HepG2 (cell line): Measurements from ENCODE around the gene RESP18. TPM values are rescaled to one million over a fixed set of nuclear protein-coding genes. Genes with fewer than 3 reads are reported as not detected.

Experiments used
- CEBPG ChIP-seq: IDR thresholded peaks from 2 replicates; pipeline ENCODE4 v1.6.1; 2016
- CHD4 ChIP-seq: fragments of 200-600 bp; sonication (generic); IDR thresholded peaks from 2 replicates; pipeline ENCODE4 v1.7.0; 2017; ENCODE audit warnings: mild to moderate bottlenecking, low read length, borderline replicate concordance
- GABPA ChIP-seq, 2 experiments: IDR thresholded peaks; 2 replicates each; pipeline ENCODE4 v1.6.1; 2011 to 2016; ENCODE audit warnings: low read depth in 2 of 2, low read length in 1 of 2, missing biosample characterization in 1 of 2, missing genetic modification characterization in 1 of 2
- HIVEP1 ChIP-seq: sonication (generic); formaldehyde crosslinking; IDR thresholded peaks from 2 replicates; pipeline ENCODE4 v1.4.0; 2020; ENCODE audit warnings: mild to moderate bottlenecking, missing genetic modification reagents
- KDM4B ChIP-seq: sonication (generic); formaldehyde crosslinking; IDR thresholded peaks from 2 replicates; pipeline ENCODE4 v1.4.0; 2020; ENCODE audit warnings: missing genetic modification reagents
- MED13 ChIP-seq: sonication (generic); formaldehyde crosslinking; IDR thresholded peaks from 2 replicates; pipeline ENCODE4 v1.5.0; 2020; ENCODE audit warnings: missing genetic modification reagents
- MZF1 ChIP-seq: sonication (generic); formaldehyde crosslinking; IDR thresholded peaks from 2 replicates; pipeline ENCODE4 v1.8.1; 2023; ENCODE audit warnings: mild to moderate bottlenecking, missing genetic modification reagents, borderline replicate concordance
- RAD21 ChIP-seq: fragments of 450-650 bp; formaldehyde crosslinking; IDR thresholded peaks from 2 replicates; pipeline ENCODE4 v1.5.0; 2020; ENCODE audit warnings: mild to moderate bottlenecking
- RXRB ChIP-seq: IDR thresholded peaks from 2 replicates; pipeline ENCODE4 v1.6.1; 2016; ENCODE audit warnings: borderline replicate concordance, missing genetic modification reagents, missing compliant biosample characterization
- TRIM24 ChIP-seq: sonication (generic); formaldehyde crosslinking; IDR thresholded peaks from 2 replicates; pipeline ENCODE4 v1.8.0; 2022; ENCODE audit warnings: mild to moderate bottlenecking, missing genetic modification reagents
- ZEB1 ChIP-seq: IDR thresholded peaks from 2 replicates; pipeline ENCODE4 v1.6.1; 2012; ENCODE audit warnings: mild to moderate bottlenecking, low read depth, inconsistent platforms; ENCODE audit not compliant: insufficient replicate concordance
- ZFP82 ChIP-seq: sonication (generic); formaldehyde crosslinking; IDR thresholded peaks from 2 replicates; pipeline ENCODE4 v1.5.1; 2020; ENCODE audit warnings: mild to moderate bottlenecking, missing genetic modification reagents, borderline replicate concordance
- ZNF143 ChIP-seq: sonication (generic); formaldehyde crosslinking; IDR thresholded peaks from 2 replicates; pipeline ENCODE4 v1.4.0; 2020; ENCODE audit warnings: missing genetic modification reagents
- ZNF207 ChIP-seq: fragments of 450-650 bp; IDR thresholded peaks from 2 replicates; pipeline ENCODE4 v1.6.1; 2016; ENCODE audit warnings: antibody characterized with exemption, borderline replicate concordance
- ZNF468 ChIP-seq: sonication (generic); formaldehyde crosslinking; IDR thresholded peaks from 2 replicates; pipeline ENCODE4 v1.8.0; 2022; ENCODE audit warnings: mild to moderate bottlenecking, moderate library complexity, missing genetic modification reagents
- ZNF644 ChIP-seq: IDR thresholded peaks from 2 replicates; pipeline ENCODE4 v1.6.1; 2016; ENCODE audit warnings: low read depth
- polyA plus RNA-seq, 8 experiments: library from polyadenylated mRNA; depleted of rRNA in 3 of 8; stranded (reverse) in 7 of 8; unstranded in 1 of 8; fragments of >200 nt; fragmentation: Illumina TruSeq in 4 of 8; extraction: Trizol in 4 of 8; gene quantifications; 2 replicates each; pipeline versions ENCODE4 v1.2.1 to v1.2.3, GENCODE V29; 2011 to 2016; ENCODE audit warnings: low read depth in 4 of 8, missing spikeins in 1 of 8, mixed read lengths in 1 of 8; ENCODE audit not compliant: insufficient read depth in 1 of 8
- total RNA-seq, 5 experiments: library from RNA; depleted of rRNA; stranded (reverse); fragments of >200 nt; fragmentation: Illumina TruSeq; extraction: Trizol; gene quantifications; 2 replicates each; pipeline ENCODE4 v1.2.3, GENCODE V29; 2016; ENCODE audit warnings: low read depth in 1 of 5
- TF ChIP-seq, protein P1 (sequence below): sonication (generic); formaldehyde crosslinking; IDR thresholded peaks from 2 replicates; pipeline ENCODE4 v1.4.0; 2020; ENCODE audit warnings: missing genetic modification reagents
- TF ChIP-seq, protein P2 (sequence below): sonication (generic); formaldehyde crosslinking; IDR thresholded peaks from 2 replicates; pipeline ENCODE4 v1.8.1; 2023; ENCODE audit warnings: missing genetic modification reagents, inconsistent platforms, borderline replicate concordance
- TF ChIP-seq, protein P3 (sequence below): IDR thresholded peaks from 2 replicates; pipeline ENCODE4 v1.6.1; 2016; ENCODE audit warnings: missing biosample characterization, missing genetic modification reagents, low read depth
- TF ChIP-seq, protein P4 (sequence below): sonication (generic); formaldehyde crosslinking; IDR thresholded peaks from 2 replicates; pipeline ENCODE4 v1.9.0; 2022; ENCODE audit warnings: low read depth, missing genetic modification reagents
- TF ChIP-seq, protein P5 (sequence below): IDR thresholded peaks from 2 replicates; pipeline ENCODE4 v1.6.1; 2016; ENCODE audit warnings: mild to moderate bottlenecking, missing biosample characterization, missing genetic modification reagents

Gene RESP18
- total and polyA plus RNA-seq, 2 of the 13 experiments (the other 11 are each of a cell fraction or from before 2014, with no cell fraction given), result not detected

DNA sequence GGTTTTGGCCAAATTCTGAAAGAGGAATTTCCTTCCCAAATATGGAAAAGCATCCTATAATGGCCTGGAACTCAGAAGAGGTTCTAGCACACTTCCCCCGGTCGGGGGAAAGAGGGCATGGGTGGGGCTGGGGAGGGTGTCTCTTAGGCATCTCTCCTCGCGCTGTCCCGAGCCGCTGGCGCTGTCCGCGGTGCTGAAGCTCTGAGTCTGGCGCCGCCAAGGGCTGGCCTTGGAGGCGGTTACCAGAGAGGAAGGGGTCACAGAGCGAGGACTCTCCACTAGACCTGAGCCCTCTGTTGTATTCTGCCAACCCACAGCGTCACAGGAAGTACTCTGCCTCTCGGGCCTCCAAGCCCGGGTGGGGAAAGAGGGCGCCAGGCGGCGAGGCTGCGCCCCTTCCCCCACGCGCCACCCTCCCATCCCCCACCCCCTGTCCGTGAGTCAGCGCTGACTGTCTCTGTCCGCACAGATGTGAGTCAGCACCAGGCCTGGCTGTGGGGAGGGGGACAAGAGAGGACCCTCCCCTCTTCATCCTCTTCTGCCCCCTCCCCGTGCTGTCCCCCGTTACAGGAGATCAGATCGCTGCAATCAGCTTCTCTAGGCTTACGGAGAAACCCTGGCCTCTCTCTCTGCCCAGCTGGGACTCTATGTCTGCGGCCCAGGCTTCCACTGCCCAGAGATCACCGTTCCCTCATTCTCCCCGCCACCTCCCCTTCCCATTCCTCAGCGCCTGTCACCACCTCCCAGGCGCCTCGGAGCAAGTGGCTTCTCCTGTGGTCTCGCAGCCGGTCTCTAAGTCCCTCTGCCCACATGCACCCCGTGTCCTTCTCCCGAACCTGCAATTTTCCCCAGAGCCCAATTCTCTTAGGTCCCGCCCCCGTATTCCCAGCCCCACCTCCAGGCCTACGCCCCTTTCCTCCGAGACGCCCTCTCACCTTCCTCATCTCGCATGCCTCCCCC lies 24.1 kb downstream of the RESP18 start (continued):
- TF ChIP-seq MZF1 (CRISPR knock-in tag), result no peak
- TF ChIP-seq, protein P1, sequence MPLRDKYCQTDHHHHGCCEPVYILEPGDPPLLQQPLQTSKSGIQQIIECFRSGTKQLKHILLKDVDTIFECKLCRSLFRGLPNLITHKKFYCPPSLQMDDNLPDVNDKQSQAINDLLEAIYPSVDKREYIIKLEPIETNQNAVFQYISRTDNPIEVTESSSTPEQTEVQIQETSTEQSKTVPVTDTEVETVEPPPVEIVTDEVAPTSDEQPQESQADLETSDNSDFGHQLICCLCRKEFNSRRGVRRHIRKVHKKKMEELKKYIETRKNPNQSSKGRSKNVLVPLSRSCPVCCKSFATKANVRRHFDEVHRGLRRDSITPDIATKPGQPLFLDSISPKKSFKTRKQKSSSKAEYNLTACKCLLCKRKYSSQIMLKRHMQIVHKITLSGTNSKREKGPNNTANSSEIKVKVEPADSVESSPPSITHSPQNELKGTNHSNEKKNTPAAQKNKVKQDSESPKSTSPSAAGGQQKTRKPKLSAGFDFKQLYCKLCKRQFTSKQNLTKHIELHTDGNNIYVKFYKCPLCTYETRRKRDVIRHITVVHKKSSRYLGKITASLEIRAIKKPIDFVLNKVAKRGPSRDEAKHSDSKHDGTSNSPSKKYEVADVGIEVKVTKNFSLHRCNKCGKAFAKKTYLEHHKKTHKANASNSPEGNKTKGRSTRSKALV (CRISPR knock-in tag), result peak; percentile 87; the same call in 1 of the 2 replicates
- TF ChIP-seq KDM4B, result peak; percentile 97
- TF ChIP-seq ZNF644 (CRISPR knock-in tag), result 0 out of 2 replicates have a peak, but pooled peaks have one; percentile 45
- no peak for TF ChIP-seq ZNF207
- TF ChIP-seq HIVEP1 (CRISPR knock-in tag), result peak; percentile 58; the same call in 1 of the 2 replicates
- peak; percentile 34; the same call in 1 of the 2 replicates for TF ChIP-seq CEBPG (CRISPR knock-in tag)
- no peak for TF ChIP-seq CHD4
- TF ChIP-seq, protein P2, sequence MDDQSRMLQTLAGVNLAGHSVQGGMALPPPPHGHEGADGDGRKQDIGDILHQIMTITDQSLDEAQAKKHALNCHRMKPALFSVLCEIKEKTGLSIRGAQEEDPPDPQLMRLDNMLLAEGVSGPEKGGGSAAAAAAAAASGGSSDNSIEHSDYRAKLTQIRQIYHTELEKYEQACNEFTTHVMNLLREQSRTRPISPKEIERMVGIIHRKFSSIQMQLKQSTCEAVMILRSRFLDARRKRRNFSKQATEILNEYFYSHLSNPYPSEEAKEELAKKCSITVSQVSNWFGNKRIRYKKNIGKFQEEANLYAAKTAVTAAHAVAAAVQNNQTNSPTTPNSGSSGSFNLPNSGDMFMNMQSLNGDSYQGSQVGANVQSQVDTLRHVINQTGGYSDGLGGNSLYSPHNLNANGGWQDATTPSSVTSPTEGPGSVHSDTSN, result peak; percentile 96
- TF ChIP-seq TRIM24 (CRISPR knock-in tag), result no peak
- TF ChIP-seq, protein P3, sequence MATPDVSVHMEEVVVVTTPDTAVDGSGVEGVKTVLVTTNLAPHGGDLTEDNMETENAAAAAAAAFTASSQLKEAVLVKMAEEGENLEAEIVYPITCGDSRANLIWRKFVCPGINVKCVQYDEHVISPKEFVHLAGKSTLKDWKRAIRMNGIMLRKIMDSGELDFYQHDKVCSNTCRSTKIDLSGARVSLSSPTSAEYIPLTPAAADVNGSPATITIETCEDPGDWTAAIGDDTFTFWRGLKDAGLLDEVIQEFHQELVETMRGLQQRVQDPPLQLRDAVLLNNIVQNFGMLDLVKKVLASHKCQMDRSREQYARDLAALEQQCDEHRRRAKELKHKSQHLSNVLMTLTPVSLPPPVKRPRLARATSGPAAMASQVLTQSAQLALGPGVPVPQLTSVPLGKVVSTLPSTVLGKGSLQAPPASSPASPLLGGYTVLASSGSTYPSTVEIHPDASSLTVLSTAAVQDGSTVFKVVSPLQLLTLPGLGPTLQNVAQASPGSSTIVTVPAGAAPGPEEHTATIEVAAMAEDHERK (CRISPR knock-in tag), result no peak; the same call in 1 of the 2 replicates
- peak; percentile 69; the same call in 1 of the 2 replicates for TF ChIP-seq ZNF468 (CRISPR knock-in tag)
- TF ChIP-seq ZNF143, result peak; percentile 59; the same call in 1 of the 2 replicates
- TF ChIP-seq MED13 (CRISPR knock-in tag), result peak; percentile 95
- TF ChIP-seq RAD21 (CRISPR knock-in tag), result 0 out of 2 replicates have a peak, but pooled peaks have one; percentile 27
- no peak for TF ChIP-seq GABPA (IDR thresholded peaks at IDR 0.05; ENCODE audit: low read depth, low read length)
- peak; percentile 25; the same call in 1 of the 2 replicates for TF ChIP-seq GABPA (CRISPR knock-in tag; IDR thresholded peaks at IDR 0.05; ENCODE audit: low read depth)
- TF ChIP-seq, protein P4, sequence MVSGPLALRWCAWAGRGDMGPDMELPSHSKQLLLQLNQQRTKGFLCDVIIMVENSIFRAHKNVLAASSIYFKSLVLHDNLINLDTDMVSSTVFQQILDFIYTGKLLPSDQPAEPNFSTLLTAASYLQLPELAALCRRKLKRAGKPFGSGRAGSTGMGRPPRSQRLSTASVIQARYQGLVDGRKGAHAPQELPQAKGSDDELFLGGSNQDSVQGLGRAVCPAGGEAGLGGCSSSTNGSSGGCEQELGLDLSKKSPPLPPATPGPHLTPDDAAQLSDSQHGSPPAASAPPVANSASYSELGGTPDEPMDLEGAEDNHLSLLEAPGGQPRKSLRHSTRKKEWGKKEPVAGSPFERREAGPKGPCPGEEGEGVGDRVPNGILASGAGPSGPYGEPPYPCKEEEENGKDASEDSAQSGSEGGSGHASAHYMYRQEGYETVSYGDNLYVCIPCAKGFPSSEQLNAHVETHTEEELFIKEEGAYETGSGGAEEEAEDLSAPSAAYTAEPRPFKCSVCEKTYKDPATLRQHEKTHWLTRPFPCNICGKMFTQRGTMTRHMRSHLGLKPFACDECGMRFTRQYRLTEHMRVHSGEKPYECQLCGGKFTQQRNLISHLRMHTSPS, result peak; percentile 55; the same call in 1 of the 2 replicates
- no peak for TF ChIP-seq ZEB1
- TF ChIP-seq ZFP82, result no peak
- TF ChIP-seq, protein P5, sequence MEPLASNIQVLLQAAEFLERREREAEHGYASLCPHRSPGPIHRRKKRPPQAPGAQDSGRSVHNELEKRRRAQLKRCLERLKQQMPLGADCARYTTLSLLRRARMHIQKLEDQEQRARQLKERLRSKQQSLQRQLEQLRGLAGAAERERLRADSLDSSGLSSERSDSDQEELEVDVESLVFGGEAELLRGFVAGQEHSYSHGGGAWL (CRISPR knock-in tag), result peak; percentile 99
- peak; percentile 82; the same call in 1 of the 2 replicates for TF ChIP-seq RXRB (CRISPR knock-in tag)
